ENCODE results near the gene DAPL1.
"Not testable (repeated sequence)": the region's sequence is repeated elsewhere in the genome, so short reads cannot be mapped to it uniquely, and the experiment has no call there.

Gene DAPL1

DNA sequence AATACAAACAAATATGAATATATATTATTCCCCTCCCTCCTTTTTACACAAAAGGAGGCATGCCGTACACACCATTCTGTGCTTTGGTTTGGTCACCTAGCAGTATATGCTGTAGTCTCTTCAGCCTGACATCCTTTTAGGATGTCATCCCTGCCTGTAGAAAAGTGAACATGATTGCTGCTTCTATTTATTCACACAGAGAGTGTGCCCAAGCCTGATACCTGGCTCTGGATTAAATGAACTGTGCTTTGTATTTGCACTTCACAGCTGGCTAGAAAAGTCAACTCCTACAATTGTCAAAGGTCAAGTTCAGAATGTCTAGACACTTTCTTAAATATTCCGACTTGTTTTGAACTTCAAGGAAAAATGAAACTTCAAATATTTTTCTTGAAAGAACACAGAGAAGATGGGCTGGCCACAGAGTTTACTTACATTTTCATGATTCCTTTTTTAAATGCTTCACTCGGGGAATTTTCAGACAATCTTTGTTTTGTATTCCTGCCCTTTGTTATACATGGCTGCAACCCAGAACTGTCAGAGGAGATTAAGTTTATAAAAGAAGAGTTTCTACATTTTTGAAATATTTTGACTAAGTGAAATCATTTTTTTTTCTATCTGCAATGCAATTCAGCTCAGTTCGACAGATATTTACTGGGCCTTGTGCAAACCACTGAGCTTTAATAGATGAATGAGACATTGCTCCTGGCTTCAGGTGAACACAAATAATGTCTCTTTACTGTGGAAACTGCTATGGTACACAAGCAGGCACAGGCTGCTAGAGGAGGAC is 33.5 kb downstream of the DAPL1 start:
- no peaks in the 10 kb centered on the region for H3K9me3 ChIP-seq (ENCODE audit: control insufficient read depth, low read depth, low read length)
- H3K9ac ChIP-seq (ENCODE audit: low read length): no peak overlapping the region
- H3K27ac ChIP-seq (ENCODE audit: low read length): no peak overlapping the region
- H3K36me3 ChIP-seq (ENCODE audit: control insufficient read depth, low read depth, low read length): no peaks in the 10 kb centered on the region
- H3K4me1 ChIP-seq (ENCODE audit: control insufficient read depth, low read depth, low read length): no peaks in the 10 kb centered on the region
- H3K27me3 ChIP-seq (ENCODE audit: control insufficient read depth, insufficient read depth, low read length): no peaks in the 10 kb centered on the region
- no peak overlapping the region for H3K4me3 ChIP-seq (ENCODE audit: low read length)

GRCh38 chr2:158829167-158829566 is 34.0 kb downstream of the DAPL1 start:
- H3K27me3 ChIP-seq (ENCODE audit: control insufficient read depth, insufficient read depth, low read length): no peaks in the 10 kb centered on the region
- no peak overlapping the region for H3K4me3 ChIP-seq (ENCODE audit: low read length)
- no peak overlapping the region for H3K9ac ChIP-seq (ENCODE audit: low read length)
- no peaks in the 10 kb centered on the region for H3K9me3 ChIP-seq (ENCODE audit: control insufficient read depth, low read depth, low read length)
- H3K27ac ChIP-seq (ENCODE audit: low read length): no peak overlapping the region
- no peaks in the 10 kb centered on the region for H3K36me3 ChIP-seq (ENCODE audit: control insufficient read depth, low read depth, low read length)
- H3K4me1 ChIP-seq (ENCODE audit: control insufficient read depth, low read depth, low read length): no peaks in the 10 kb centered on the region

- no peaks in the 10 kb centered on the region for H3K4me1 ChIP-seq (ENCODE audit: control insufficient read depth, low read depth, low read length)
- no peak overlapping the region for H3K9ac ChIP-seq (ENCODE audit: low read length)
- no peak overlapping the region for H3K4me3 ChIP-seq (ENCODE audit: low read length)
- H3K27me3 ChIP-seq (ENCODE audit: control insufficient read depth, insufficient read depth, low read length): no peaks in the 10 kb centered on the region
- no peaks in the 10 kb centered on the region for H3K36me3 ChIP-seq (ENCODE audit: control insufficient read depth, low read depth, low read length)
- no peak overlapping the region for H3K27ac ChIP-seq (ENCODE audit: low read length)
- H3K9me3 ChIP-seq (ENCODE audit: control insufficient read depth, low read depth, low read length): no peaks in the 10 kb centered on the region
Measured at GRCh38 chr2:158830201-158830600, 35.1 kb downstream of the DAPL1 start.

DNA sequence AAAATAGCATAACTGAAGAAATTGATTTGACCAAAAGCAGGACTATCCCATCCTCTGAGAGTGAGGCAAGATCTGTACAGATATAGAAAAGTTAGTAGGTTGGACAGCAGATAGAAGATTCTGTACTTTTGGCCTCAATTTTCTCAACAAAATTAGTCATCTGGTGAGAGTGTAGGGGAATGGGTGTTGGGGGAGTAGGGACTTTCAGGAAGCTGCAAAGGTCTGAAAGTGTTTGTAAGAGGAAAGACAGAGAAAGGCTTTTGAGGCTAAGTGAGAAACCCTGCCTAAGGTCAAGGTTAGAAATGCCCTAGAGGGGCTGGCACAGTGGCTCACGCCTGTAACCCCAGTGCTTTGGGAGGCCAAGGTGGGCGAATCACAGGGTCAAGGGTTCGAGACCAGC is 40.3 kb downstream of the DAPL1 start:
- Histone ChIP-seq H3K36me3 (ENCODE audit: control insufficient read depth, low read depth, low read length) (no peaks in the 10 kb centered on the region), H3K4me3 (ENCODE audit: low read length) (no peak overlapping the region), H3K4me1 (ENCODE audit: control insufficient read depth, low read depth, low read length) (no peaks in the 10 kb centered on the region), H3K9ac (ENCODE audit: low read length) (no peak overlapping the region), H3K27me3 (ENCODE audit: control insufficient read depth, insufficient read depth, low read length) (no peaks in the 10 kb centered on the region), H3K27ac (ENCODE audit: low read length) (no peak overlapping the region), H3K9me3 (ENCODE audit: control insufficient read depth, low read depth, low read length) (no peaks in the 10 kb centered on the region)

- Histone ChIP-seq H3K36me3 (ENCODE audit: control insufficient read depth, low read depth, low read length) (no peaks in the 10 kb centered on the region), H3K27ac (ENCODE audit: low read length) (no peak overlapping the region), H3K27me3 (ENCODE audit: control insufficient read depth, insufficient read depth, low read length) (no peaks in the 10 kb centered on the region), H3K4me3 (ENCODE audit: low read length) (no peak overlapping the region), H3K9ac (ENCODE audit: low read length) (no peak overlapping the region), H3K4me1 (ENCODE audit: control insufficient read depth, low read depth, low read length) (no peaks in the 10 kb centered on the region), H3K9me3 (ENCODE audit: control insufficient read depth, low read depth, low read length) (no peaks in the 10 kb centered on the region)
Measured at GRCh38 chr2:158837645-158838044, 42.5 kb downstream of the DAPL1 start.

DNA sequence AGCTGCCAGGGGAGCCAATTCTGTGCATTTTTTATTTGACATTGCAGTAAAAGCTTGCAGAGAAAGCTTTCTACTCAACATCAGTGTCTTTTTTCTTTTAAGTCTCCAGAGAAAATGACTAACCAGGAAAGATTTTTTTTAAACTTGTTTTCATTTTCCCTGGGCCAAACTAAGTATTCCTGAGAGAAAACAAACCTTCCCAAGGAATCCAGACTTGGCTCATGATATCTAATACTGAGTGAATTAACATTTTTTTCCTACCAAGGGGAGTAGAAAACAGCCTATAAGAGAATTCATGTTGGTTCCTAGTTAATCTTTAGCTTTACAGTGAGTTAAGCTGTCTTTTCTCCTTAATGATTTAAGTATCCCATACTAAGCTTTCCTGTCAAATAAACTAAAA is 46.7 kb downstream of the DAPL1 start:
- Histone ChIP-seq H3K36me3 (ENCODE audit: control insufficient read depth, low read depth, low read length) (no peaks in the 10 kb centered on the region), H3K27ac (ENCODE audit: low read length) (no peak overlapping the region), H3K4me1 (ENCODE audit: control insufficient read depth, low read depth, low read length) (peaks cover 8% of the 10 kb centered on the region), H3K9me3 (ENCODE audit: control insufficient read depth, low read depth, low read length) (no peaks in the 10 kb centered on the region), H3K4me3 (ENCODE audit: low read length) (no peak overlapping the region), H3K9ac (ENCODE audit: low read length) (no peak overlapping the region), H3K27me3 (ENCODE audit: control insufficient read depth, insufficient read depth, low read length) (no peaks in the 10 kb centered on the region)

GRCh38 chr2:158845444-158845843 is 50.3 kb downstream of the DAPL1 start:
- H3K27ac ChIP-seq (ENCODE audit: low read length): no peak overlapping the region

GRCh38 chr2:158845859-158846258 is 50.7 kb downstream of the DAPL1 start:
- peaks cover 8% of the 10 kb centered on the region for H3K4me1 ChIP-seq (ENCODE audit: control insufficient read depth, low read depth, low read length)
- H3K4me3 ChIP-seq (ENCODE audit: low read length): no peak overlapping the region
- H3K27ac ChIP-seq (ENCODE audit: low read length): no peak overlapping the region
- no peaks in the 10 kb centered on the region for H3K9me3 ChIP-seq (ENCODE audit: control insufficient read depth, low read depth, low read length)
- no peaks in the 10 kb centered on the region for H3K36me3 ChIP-seq (ENCODE audit: control insufficient read depth, low read depth, low read length)
- no peak overlapping the region for H3K9ac ChIP-seq (ENCODE audit: low read length)
- H3K27me3 ChIP-seq (ENCODE audit: control insufficient read depth, insufficient read depth, low read length): no peaks in the 10 kb centered on the region

More at GRCh38 chr2:158845444-158845843, 50.3 kb downstream of the DAPL1 start:
- no peak overlapping the region for H3K4me3 ChIP-seq (ENCODE audit: low read length)
- no peaks in the 10 kb centered on the region for H3K27me3 ChIP-seq (ENCODE audit: control insufficient read depth, insufficient read depth, low read length)
- no peak overlapping the region for H3K9ac ChIP-seq (ENCODE audit: low read length)
- H3K36me3 ChIP-seq (ENCODE audit: control insufficient read depth, low read depth, low read length): no peaks in the 10 kb centered on the region
- no peaks in the 10 kb centered on the region for H3K9me3 ChIP-seq (ENCODE audit: control insufficient read depth, low read depth, low read length)
- peaks cover 8% of the 10 kb centered on the region for H3K4me1 ChIP-seq (ENCODE audit: control insufficient read depth, low read depth, low read length)

- not testable (repeated sequence) for H3K4me3 ChIP-seq (ENCODE audit: low read length); H3K27me3 ChIP-seq (ENCODE audit: control insufficient read depth, insufficient read depth, low read length); H3K4me1 ChIP-seq (ENCODE audit: control insufficient read depth, low read depth, low read length); H3K36me3 ChIP-seq (ENCODE audit: control insufficient read depth, low read depth, low read length); H3K9ac ChIP-seq (ENCODE audit: low read length); H3K9me3 ChIP-seq (ENCODE audit: control insufficient read depth, low read depth, low read length); H3K27ac ChIP-seq (ENCODE audit: low read length)
Measured at GRCh38 chr2:158847526-158847925, 52.4 kb downstream of the DAPL1 start.

DNA sequence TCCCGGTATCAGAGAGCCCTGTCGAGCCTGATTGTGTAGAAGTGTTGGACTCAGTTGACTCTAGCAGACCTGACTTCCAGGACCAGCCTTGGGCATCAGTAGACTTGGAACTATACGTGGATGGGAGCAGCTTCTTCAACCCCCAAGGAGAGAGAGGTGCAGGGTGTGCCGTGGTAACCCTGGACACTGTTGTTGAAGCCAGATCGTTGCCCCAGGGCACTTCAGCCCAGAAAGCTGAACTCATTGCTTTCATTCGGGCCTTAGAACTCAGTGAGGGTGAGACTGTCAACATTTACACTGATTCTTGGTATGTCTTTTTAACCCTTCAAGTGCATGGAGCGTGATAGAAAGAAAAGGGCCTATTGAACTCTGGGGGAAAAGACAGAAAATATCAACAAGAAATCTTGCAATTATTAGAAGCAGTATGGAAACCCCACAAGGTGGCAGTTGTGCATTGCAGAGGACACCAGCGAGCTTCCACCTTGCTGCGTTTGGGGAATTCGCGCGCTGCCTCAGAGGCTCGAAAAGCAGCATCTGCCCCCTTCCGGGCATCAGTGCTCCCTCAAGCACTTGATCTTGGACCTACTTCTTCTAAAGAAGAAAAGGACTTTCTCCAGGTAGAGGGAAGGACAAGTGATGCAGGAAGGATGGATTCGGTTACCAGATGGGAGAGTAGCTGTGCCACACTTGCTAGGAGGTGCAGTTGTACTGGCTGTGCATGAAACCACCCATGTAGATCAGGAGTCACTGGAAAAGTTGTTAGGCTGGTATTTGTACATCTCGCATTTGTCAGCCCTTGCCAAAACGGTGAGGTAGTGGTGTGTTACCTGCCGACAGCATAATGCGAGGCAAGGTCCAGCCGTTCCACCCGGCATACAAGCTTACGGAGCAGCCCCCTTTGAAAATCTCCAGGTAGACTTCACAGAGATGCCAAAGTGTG is 53.2 kb downstream of the DAPL1 start:
- H3K9me3 ChIP-seq (ENCODE audit: control insufficient read depth, low read depth, low read length); H3K27me3 ChIP-seq (ENCODE audit: control insufficient read depth, insufficient read depth, low read length); H3K27ac ChIP-seq (ENCODE audit: low read length); H3K9ac ChIP-seq (ENCODE audit: low read length); H3K36me3 ChIP-seq (ENCODE audit: control insufficient read depth, low read depth, low read length); H3K4me1 ChIP-seq (ENCODE audit: control insufficient read depth, low read depth, low read length); H3K4me3 ChIP-seq (ENCODE audit: low read length): not testable (repeated sequence)

GRCh38 chr2:158860179-158860578 is 65.1 kb downstream of the DAPL1 start:
- H3K36me3 ChIP-seq (ENCODE audit: control insufficient read depth, low read depth, low read length); H3K4me1 ChIP-seq (ENCODE audit: control insufficient read depth, low read depth, low read length); H3K4me3 ChIP-seq (ENCODE audit: low read length); H3K9me3 ChIP-seq (ENCODE audit: control insufficient read depth, low read depth, low read length); H3K27me3 ChIP-seq (ENCODE audit: control insufficient read depth, insufficient read depth, low read length); H3K9ac ChIP-seq (ENCODE audit: low read length); H3K27ac ChIP-seq (ENCODE audit: low read length): not testable (repeated sequence)

All from iPS-18a (cell line).